ENCODE results near the gene TNP2.

DNA sequence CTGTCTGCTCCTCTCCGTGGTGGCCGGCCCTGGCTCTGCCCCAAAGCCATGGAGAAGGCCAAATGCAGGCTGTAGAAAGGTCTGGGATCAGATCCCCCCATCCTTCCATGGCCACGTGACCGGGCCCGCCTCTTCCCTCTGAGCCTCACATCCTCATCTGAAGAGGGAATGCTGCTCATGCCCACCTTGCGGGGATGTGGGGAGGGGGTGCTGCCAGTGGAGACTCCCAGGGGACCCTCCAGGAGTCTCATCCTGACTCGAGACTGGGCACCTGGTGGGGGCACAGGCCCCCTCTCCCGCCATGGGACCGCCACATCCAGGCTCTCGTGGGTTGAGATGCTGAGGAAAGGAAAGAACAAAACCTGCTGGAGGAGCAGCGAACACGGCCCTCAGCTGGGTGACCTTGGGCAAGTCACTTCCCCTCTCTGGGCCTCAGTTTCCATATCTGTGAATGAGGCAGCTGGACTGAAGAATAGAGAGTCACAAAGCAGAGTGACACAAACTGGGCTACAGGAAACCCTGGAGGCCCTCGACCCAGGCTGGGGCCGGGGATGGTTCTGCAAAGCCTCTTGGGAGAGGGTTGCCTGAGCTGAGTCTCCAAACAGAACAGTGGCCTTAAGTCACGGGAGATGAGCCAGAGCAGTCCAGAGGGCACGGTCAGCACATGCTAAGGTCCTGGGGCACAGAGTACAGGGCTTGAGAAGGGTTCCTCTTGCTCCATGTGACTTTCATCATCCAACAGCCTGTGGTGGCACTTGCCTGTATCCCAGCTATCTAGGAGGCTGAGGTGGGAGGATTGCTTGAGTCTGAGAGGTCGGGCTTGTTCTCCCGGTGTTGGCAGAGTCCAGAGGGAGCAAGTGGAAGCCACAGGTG, 43.2 kb downstream of the TNP2 start:
- TF ChIP-seq, protein P1, sequence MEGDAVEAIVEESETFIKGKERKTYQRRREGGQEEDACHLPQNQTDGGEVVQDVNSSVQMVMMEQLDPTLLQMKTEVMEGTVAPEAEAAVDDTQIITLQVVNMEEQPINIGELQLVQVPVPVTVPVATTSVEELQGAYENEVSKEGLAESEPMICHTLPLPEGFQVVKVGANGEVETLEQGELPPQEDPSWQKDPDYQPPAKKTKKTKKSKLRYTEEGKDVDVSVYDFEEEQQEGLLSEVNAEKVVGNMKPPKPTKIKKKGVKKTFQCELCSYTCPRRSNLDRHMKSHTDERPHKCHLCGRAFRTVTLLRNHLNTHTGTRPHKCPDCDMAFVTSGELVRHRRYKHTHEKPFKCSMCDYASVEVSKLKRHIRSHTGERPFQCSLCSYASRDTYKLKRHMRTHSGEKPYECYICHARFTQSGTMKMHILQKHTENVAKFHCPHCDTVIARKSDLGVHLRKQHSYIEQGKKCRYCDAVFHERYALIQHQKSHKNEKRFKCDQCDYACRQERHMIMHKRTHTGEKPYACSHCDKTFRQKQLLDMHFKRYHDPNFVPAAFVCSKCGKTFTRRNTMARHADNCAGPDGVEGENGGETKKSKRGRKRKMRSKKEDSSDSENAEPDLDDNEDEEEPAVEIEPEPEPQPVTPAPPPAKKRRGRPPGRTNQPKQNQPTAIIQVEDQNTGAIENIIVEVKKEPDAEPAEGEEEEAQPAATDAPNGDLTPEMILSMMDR (conservative IDR thresholded peaks at IDR 0.05; ENCODE audit: low read depth in 2 of 2): no peak
- no peak for TF ChIP-seq EZH2phosphoT487 (IDR thresholded peaks at IDR 0.05; ENCODE audit: unreplicated experiment)
- no peak for TF ChIP-seq POLR2AphosphoS5 (IDR thresholded peaks at IDR 0.05; ENCODE audit: low read depth)
- TF ChIP-seq CREB1 (CRISPR knock-in tag; IDR thresholded peaks at IDR 0.05; ENCODE audit: low read depth): no peak
- TF ChIP-seq, protein P2, sequence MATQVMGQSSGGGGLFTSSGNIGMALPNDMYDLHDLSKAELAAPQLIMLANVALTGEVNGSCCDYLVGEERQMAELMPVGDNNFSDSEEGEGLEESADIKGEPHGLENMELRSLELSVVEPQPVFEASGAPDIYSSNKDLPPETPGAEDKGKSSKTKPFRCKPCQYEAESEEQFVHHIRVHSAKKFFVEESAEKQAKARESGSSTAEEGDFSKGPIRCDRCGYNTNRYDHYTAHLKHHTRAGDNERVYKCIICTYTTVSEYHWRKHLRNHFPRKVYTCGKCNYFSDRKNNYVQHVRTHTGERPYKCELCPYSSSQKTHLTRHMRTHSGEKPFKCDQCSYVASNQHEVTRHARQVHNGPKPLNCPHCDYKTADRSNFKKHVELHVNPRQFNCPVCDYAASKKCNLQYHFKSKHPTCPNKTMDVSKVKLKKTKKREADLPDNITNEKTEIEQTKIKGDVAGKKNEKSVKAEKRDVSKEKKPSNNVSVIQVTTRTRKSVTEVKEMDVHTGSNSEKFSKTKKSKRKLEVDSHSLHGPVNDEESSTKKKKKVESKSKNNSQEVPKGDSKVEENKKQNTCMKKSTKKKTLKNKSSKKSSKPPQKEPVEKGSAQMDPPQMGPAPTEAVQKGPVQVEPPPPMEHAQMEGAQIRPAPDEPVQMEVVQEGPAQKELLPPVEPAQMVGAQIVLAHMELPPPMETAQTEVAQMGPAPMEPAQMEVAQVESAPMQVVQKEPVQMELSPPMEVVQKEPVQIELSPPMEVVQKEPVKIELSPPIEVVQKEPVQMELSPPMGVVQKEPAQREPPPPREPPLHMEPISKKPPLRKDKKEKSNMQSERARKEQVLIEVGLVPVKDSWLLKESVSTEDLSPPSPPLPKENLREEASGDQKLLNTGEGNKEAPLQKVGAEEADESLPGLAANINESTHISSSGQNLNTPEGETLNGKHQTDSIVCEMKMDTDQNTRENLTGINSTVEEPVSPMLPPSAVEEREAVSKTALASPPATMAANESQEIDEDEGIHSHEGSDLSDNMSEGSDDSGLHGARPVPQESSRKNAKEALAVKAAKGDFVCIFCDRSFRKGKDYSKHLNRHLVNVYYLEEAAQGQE (IDR thresholded peaks at IDR 0.05; ENCODE audit: unreplicated experiment): no peak
